Measurements from ENCODE around the gene SLITRK3.

The SLITRK3 gene

GRCh38 chr3:165195241-165195639 is 944 bp downstream of the SLITRK3 start:
- TF ChIP-seq EZH2 (IDR thresholded peaks at IDR 0.05): no peak
- no peak for TF ChIP-seq POLR2AphosphoS5 (IDR thresholded peaks at IDR 0.05; ENCODE audit: borderline replicate concordance, low read depth, low read length)
- TF ChIP-seq FOXP2 (optimal IDR thresholded peaks at IDR 0.05; ENCODE audit: control extremely low read depth, extremely low read length, insufficient read depth): no peak
- H3K36me3 ChIP-seq (ENCODE audit: insufficient read depth, low read length): peaks cover 3% of the 10 kb centered on the region; the same call in 1 of the 2 replicates
- peak overlapping the region; percentile 85 for H3K4me3 ChIP-seq
- H3K9me3 ChIP-seq (ENCODE audit: low read depth, low read length): no peaks in the 10 kb centered on the region
- H3K9ac ChIP-seq (ENCODE audit: insufficient read length): peak overlapping the region; percentile 65
- H3K27ac ChIP-seq: no peak overlapping the region
- no peak for DNase-seq (ENCODE audit: low read depth, low spot score)

GRCh38 chr3:165194511-165195240 is 1.5 kb downstream of the SLITRK3 start:
- Histone ChIP-seq H3K9me3 (ENCODE audit: low read depth, low read length) (no peaks in the 10 kb centered on the region), H3K9ac (ENCODE audit: insufficient read length) (peak overlapping the region; percentile 74), H3K27ac (no peak overlapping the region; the same call in 1 of the 2 replicates), H3K4me3 (peak overlapping the region; percentile 85), H3K36me3 (ENCODE audit: insufficient read depth, low read length) (peaks cover 8% of the 10 kb centered on the region)
- TF ChIP-seq EZH2 (IDR thresholded peaks at IDR 0.05): no peak
- no peak for TF ChIP-seq POLR2AphosphoS5 (IDR thresholded peaks at IDR 0.05; ENCODE audit: borderline replicate concordance, low read depth, low read length)
- TF ChIP-seq FOXP2 (optimal IDR thresholded peaks at IDR 0.05; ENCODE audit: control extremely low read depth, extremely low read length, insufficient read depth): no peak
- DNase-seq (ENCODE audit: low read depth, low spot score): no peak

- H3K4me3 ChIP-seq: peak overlapping the region; percentile 85
- H3K9ac ChIP-seq (ENCODE audit: insufficient read length): peak overlapping the region; percentile 74
- H3K9me3 ChIP-seq (ENCODE audit: low read depth, low read length): no peaks in the 10 kb centered on the region
- peaks cover 19% of the 10 kb centered on the region for H3K36me3 ChIP-seq (ENCODE audit: insufficient read depth, low read length)
- peak overlapping the region; percentile 65 for H3K27ac ChIP-seq
- TF ChIP-seq POLR2AphosphoS5 (IDR thresholded peaks at IDR 0.05; ENCODE audit: borderline replicate concordance, low read depth, low read length) (no peak; the same call in 1 of the 2 replicates), EZH2 (IDR thresholded peaks at IDR 0.05) (no peak), FOXP2 (optimal IDR thresholded peaks at IDR 0.05; ENCODE audit: control extremely low read depth, extremely low read length, insufficient read depth) (no peak)
- no peak for DNase-seq (ENCODE audit: low read depth, low spot score)
Measured at GRCh38 chr3:165193366-165194254, 2.6 kb downstream of the SLITRK3 start.

- H3K9ac ChIP-seq (ENCODE audit: insufficient read length): peak overlapping the region; percentile 74
- peak overlapping the region; percentile 85 for H3K4me3 ChIP-seq
- no peaks in the 10 kb centered on the region for H3K9me3 ChIP-seq (ENCODE audit: low read depth, low read length)
- peak overlapping the region; percentile 65 for H3K27ac ChIP-seq
- DNase-seq (ENCODE audit: low read depth, low spot score): no peak
- no peak for TF ChIP-seq EZH2 (IDR thresholded peaks at IDR 0.05)
- peak; percentile 58; the same call in 1 of the 2 replicates for TF ChIP-seq POLR2AphosphoS5 (IDR thresholded peaks at IDR 0.05; ENCODE audit: borderline replicate concordance, low read depth, low read length)
- H3K36me3 ChIP-seq (ENCODE audit: insufficient read depth, low read length): peaks cover 27% of the 10 kb centered on the region
Measured at GRCh38 chr3:165192610-165193192, 3.5 kb downstream of the SLITRK3 start.

DNA sequence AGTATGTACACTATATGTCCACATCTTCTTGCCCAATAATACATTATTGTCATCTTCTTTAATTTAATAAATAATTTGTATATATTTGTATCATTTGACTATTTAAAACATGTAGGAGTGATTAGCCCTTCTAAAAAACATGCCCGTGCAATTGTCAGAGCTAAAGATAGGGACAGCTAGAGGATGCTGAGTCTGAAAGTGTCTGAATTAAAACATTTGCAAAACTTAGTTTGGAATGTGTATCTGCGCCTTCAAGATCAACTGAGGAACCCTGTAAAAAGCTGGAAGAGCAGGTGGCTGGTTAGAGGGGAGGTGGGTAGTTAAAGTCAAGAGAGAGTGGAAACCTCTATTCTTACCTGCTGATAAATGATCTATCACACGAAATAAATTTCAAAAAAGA is 4.7 kb downstream of the SLITRK3 start:
- no peak for DNase-seq (ENCODE audit: low read depth, low spot score)
- no peaks in the 10 kb centered on the region for H3K9me3 ChIP-seq (ENCODE audit: low read depth, low read length)
- peak overlapping the region; percentile 65 for H3K27ac ChIP-seq
- peaks cover 27% of the 10 kb centered on the region for H3K36me3 ChIP-seq (ENCODE audit: insufficient read depth, low read length)
- peak overlapping the region; percentile 85 for H3K4me3 ChIP-seq
- peak overlapping the region; percentile 74 for H3K9ac ChIP-seq (ENCODE audit: insufficient read length)
- TF ChIP-seq FOXP2 (optimal IDR thresholded peaks at IDR 0.05; ENCODE audit: control extremely low read depth, extremely low read length, insufficient read depth) (no peak), POLR2AphosphoS5 (IDR thresholded peaks at IDR 0.05; ENCODE audit: borderline replicate concordance, low read depth, low read length) (no peak), EZH2 (IDR thresholded peaks at IDR 0.05) (no peak)

- no peak for DNase-seq (ENCODE audit: low read depth, low spot score)
- H3K9ac ChIP-seq (ENCODE audit: insufficient read length): no peak overlapping the region
- peaks cover 27% of the 10 kb centered on the region for H3K36me3 ChIP-seq (ENCODE audit: insufficient read depth, low read length)
- H3K9me3 ChIP-seq (ENCODE audit: low read depth, low read length): no peaks in the 10 kb centered on the region
- no peak overlapping the region for H3K4me3 ChIP-seq
- TF ChIP-seq POLR2AphosphoS5 (IDR thresholded peaks at IDR 0.05; ENCODE audit: borderline replicate concordance, low read depth, low read length) (no peak), EZH2 (IDR thresholded peaks at IDR 0.05) (no peak), FOXP2 (optimal IDR thresholded peaks at IDR 0.05; ENCODE audit: control extremely low read depth, extremely low read length, insufficient read depth) (no peak)
- H3K27ac ChIP-seq: no peak overlapping the region
Measured at GRCh38 chr3:165188452-165188851, 7.7 kb downstream of the SLITRK3 start.

DNA sequence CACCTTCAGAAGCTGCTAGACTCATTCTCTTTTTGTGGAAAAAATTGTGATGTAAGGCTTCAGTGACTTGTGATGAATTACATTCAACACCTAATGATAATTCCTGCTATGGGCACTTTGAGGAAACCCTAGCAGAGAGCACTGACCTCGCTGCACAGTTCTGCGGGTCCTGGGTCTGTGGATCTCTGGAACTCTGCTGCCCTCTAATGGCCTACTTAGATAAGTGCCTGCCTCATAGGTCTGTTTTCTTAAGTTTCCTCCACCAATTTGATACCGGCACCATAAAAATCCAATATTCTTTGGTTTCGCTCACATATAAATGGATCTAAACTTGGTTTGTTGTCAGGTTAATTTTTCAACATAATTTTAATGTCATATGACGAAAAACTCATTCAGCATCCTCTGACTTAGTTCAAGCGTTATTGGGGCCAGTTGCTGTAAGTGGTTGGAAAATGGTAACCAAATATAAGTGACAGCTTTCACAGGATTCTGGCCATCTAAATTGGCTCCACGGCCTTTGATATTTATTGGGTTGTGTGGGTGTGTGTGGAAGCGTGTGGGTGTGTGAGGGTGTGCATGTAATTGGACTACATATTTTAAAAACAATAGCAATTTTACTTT is 10.4 kb downstream of the SLITRK3 start:
- peak; percentile 92 for DNase-seq (ENCODE audit: low read depth, low spot score)
- Histone ChIP-seq H3K9ac (ENCODE audit: insufficient read length) (peak overlapping the region; percentile 16), H3K4me3 (0 out of 2 replicates have a peak overlapping the region, but pooled peaks have one; percentile 19), H3K9me3 (ENCODE audit: low read depth, low read length) (peaks cover 3% of the 10 kb centered on the region; the same call in 1 of the 2 replicates), H3K36me3 (ENCODE audit: insufficient read depth, low read length) (peaks cover 27% of the 10 kb centered on the region), H3K27ac (peak overlapping the region; percentile 91)
- TF ChIP-seq POLR2AphosphoS5 (IDR thresholded peaks at IDR 0.05; ENCODE audit: borderline replicate concordance, low read depth, low read length) (peak; percentile 46), FOXP2 (optimal IDR thresholded peaks at IDR 0.05; ENCODE audit: control extremely low read depth, extremely low read length, insufficient read depth) (peak; percentile 27), EZH2 (IDR thresholded peaks at IDR 0.05) (no peak)

Measured in SK-N-MC (cell line).